ENCODE measurements around the gene OR2F1.

Gene OR2F1

GRCh38 chr7:143992670-143993069 is 38.0 kb downstream of the OR2F1 start:
- no peak for TF ChIP-seq ZFX (IDR thresholded peaks at IDR 0.05)
- TF ChIP-seq, protein P1, sequence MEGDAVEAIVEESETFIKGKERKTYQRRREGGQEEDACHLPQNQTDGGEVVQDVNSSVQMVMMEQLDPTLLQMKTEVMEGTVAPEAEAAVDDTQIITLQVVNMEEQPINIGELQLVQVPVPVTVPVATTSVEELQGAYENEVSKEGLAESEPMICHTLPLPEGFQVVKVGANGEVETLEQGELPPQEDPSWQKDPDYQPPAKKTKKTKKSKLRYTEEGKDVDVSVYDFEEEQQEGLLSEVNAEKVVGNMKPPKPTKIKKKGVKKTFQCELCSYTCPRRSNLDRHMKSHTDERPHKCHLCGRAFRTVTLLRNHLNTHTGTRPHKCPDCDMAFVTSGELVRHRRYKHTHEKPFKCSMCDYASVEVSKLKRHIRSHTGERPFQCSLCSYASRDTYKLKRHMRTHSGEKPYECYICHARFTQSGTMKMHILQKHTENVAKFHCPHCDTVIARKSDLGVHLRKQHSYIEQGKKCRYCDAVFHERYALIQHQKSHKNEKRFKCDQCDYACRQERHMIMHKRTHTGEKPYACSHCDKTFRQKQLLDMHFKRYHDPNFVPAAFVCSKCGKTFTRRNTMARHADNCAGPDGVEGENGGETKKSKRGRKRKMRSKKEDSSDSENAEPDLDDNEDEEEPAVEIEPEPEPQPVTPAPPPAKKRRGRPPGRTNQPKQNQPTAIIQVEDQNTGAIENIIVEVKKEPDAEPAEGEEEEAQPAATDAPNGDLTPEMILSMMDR (conservative IDR thresholded peaks at IDR 0.05), result no peak
- H3K27ac ChIP-seq, result no peak overlapping the region

GRCh38 chr7:143993924-143994323 is 39.3 kb downstream of the OR2F1 start:
- TF ChIP-seq ZFX (IDR thresholded peaks at IDR 0.05), result no peak
- TF ChIP-seq, protein P1 (conservative IDR thresholded peaks at IDR 0.05), result no peak
- H3K27ac ChIP-seq, result no peak overlapping the region

DNA sequence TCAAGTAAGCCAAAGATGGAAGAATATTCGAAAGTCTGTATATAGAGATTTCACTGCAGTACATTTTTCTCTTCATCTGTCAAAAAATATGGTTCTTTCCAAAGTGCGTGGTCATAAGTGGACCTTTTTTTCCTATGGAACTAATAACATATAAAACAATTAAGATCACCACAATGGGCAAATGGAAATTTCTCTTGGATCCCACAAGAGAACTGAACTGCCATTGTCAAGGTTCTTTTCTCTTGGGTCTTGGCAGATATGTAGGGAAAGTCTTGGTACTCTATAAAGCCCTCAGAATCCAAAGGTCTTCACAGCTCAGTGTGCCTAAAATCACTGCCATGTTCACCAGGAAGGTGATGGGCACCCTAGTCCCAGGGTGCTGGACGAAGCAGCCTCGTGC is 45.4 kb downstream of the OR2F1 start, which contains the start of gene OR6B1:
Gene OR6B1 (plus strand): TSS at position 301 of the 400 bp plus-strand sequence. CDS start 3,677 bp downstream, outside the sequence.
- no peak within 1 kb of the TSS for H3K27ac ChIP-seq
- TF ChIP-seq, protein P1 (conservative IDR thresholded peaks at IDR 0.05), result no peak

- no peak overlapping the region for H3K27ac ChIP-seq
- no peak for TF ChIP-seq ZFX (IDR thresholded peaks at IDR 0.05)
- TF ChIP-seq, protein P1 (conservative IDR thresholded peaks at IDR 0.05), result no peak
These were observed 46.9 kb downstream of the OR2F1 start for GRCh38 chr7:144001543-144001942.

DNA sequence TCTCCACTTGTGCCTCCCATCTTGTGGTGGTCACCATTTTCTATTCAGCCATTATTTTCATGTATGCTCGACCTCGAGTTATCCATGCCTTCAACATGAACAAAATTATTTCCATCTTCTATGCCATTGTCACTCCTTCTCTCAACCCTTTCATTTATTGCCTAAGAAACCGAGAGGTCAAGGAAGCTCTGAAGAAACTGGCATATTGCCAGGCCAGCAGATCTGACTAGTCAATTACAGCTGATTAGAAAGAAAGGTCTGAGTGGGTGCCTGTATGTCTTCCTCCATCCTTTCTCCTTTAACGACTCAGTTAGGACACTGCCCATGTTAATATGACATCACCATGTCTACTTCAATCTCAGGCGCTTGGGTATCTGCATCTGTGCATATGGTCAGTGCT is 50.1 kb downstream of the OR2F1 start:
- H3K27ac ChIP-seq, result no peak overlapping the region
- TF ChIP-seq, protein P1 (conservative IDR thresholded peaks at IDR 0.05), result no peak
- TF ChIP-seq ZFX (IDR thresholded peaks at IDR 0.05), result no peak

DNA sequence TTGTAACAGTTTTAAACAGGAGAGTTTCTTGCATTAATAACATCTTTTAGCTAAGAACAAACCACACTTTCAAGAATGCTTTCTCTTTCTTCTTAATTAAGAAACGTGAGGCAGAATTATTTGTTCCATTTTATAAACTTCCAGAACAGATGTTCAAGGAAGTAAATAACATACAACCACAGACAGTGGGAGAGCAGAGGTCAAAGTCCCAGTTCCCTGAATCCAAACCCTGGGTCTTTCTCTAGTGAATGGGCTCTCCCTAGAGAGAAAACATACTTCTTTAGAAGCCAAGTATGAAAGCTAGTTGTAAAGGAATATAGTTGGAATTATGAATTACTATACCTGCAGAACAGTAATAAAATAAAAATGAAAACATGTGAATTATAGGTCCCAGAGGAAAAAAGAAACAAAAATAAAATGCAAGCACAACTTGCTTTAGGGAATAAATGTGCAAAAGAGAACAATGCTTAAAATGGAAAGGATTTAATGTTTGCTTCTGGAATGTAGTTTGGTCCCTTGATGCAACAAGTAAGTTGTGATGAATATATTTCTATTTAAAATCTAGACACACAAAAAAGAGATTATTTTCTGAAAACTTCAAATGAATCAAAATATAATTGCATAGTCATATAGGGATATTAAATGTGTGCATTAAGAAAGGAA is 51.5 kb downstream of the OR2F1 start:
- TF ChIP-seq, protein P1 (conservative IDR thresholded peaks at IDR 0.05), result no peak
- TF ChIP-seq ZFX (IDR thresholded peaks at IDR 0.05), result no peak
- H3K27ac ChIP-seq, result no peak overlapping the region

DNA sequence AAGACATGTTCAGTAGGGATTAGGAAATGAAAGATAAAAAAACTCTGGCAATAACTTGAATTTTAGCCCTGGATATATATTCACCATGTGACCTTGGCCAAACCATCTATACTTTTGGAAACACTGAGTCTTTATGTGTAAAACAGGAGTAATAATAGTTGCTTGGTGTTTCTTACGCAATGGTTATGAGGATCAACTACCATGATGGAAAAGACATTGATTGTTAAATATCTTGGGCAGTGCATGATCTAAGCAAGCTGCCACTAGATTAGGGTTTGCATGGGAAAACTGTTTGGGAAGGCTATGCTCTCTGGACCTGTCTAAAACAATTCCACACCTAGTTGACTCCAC is 52.0 kb downstream of the OR2F1 start:
- no peak overlapping the region for H3K27ac ChIP-seq
- TF ChIP-seq ZFX (IDR thresholded peaks at IDR 0.05), result no peak
- TF ChIP-seq, protein P1 (conservative IDR thresholded peaks at IDR 0.05), result no peak

Measured in C4-2B (cell line).